PFSK-1 (cell line): ENCODE measurements around the gene IL9R.

Experiments used
- FOXP2 ChIP-seq: optimal IDR thresholded peaks from 2 replicates; pipeline ENCODE3; 2011; ENCODE audit warnings: borderline replicate concordance, control low read depth, inconsistent platforms; ENCODE audit not compliant: insufficient read depth; ENCODE audit errors: extremely low read length, extremely low read depth
- POLR2AphosphoS5 ChIP-seq: IDR thresholded peaks from 2 replicates; pipeline ENCODE4 v1.6.1; 2012; ENCODE audit warnings: low read depth, mild to moderate bottlenecking, control low read depth, low read length, moderate library complexity
- SIN3A ChIP-seq: IDR thresholded peaks from 2 replicates; pipeline ENCODE4 v1.6.1; 2012; ENCODE audit warnings: mild to moderate bottlenecking, low read length, moderate library complexity, borderline replicate concordance; ENCODE audit not compliant: insufficient read depth
- TAF1 ChIP-seq: IDR thresholded peaks from 2 replicates; pipeline ENCODE4 v1.6.1; 2012; ENCODE audit warnings: low read length, control low read depth, borderline replicate concordance; ENCODE audit not compliant: insufficient read depth
- TF ChIP-seq, protein P1 (sequence below), 2 experiments: IDR thresholded peaks; 2 replicates each; pipeline versions ENCODE4 v1.6.1 to v1.8.0; 2011 to 2012; ENCODE audit warnings: low read depth in 2 of 2, low read length in 2 of 2, control low read depth in 1 of 2, inconsistent platforms in 1 of 2, mild to moderate bottlenecking in 1 of 2, moderate library complexity in 1 of 2; ENCODE audit not compliant: insufficient read depth in 1 of 2

DNA sequence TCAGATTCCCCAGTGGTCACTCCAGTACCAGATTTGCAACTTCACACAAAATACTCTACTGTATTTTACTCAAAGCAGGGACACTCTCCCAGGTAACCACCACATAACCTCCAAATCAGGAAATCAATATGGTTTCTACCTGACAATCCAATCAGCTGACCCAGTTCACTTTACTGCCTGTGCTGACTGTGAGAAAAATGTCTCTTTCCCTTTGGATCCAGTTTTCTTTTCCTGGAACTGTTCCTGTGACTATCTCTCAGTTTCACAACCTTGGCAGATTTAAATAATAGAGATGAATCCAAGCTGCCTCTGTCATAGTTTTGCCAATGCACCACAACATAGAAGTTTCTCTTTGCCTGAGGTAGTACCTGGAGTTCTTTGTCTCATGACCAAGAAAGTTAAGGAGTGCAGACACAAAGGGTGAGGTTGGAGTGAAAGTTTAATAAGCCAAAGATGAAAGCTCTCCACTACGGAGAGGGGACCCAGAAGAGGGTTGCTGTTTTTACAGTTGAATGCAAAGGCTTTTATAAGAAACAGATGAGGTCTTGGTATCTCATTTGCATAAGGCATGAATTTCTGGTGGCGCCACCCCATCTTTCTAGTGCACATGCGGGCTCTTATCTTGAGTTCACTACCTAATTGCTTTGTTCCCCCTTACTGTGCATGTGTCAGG is 29.7 kb upstream of the IL9R start:
- TF ChIP-seq TAF1 (no peak), POLR2AphosphoS5 (no peak), SIN3A (no peak), FOXP2 (no peak)
- TF ChIP-seq, protein P1, sequence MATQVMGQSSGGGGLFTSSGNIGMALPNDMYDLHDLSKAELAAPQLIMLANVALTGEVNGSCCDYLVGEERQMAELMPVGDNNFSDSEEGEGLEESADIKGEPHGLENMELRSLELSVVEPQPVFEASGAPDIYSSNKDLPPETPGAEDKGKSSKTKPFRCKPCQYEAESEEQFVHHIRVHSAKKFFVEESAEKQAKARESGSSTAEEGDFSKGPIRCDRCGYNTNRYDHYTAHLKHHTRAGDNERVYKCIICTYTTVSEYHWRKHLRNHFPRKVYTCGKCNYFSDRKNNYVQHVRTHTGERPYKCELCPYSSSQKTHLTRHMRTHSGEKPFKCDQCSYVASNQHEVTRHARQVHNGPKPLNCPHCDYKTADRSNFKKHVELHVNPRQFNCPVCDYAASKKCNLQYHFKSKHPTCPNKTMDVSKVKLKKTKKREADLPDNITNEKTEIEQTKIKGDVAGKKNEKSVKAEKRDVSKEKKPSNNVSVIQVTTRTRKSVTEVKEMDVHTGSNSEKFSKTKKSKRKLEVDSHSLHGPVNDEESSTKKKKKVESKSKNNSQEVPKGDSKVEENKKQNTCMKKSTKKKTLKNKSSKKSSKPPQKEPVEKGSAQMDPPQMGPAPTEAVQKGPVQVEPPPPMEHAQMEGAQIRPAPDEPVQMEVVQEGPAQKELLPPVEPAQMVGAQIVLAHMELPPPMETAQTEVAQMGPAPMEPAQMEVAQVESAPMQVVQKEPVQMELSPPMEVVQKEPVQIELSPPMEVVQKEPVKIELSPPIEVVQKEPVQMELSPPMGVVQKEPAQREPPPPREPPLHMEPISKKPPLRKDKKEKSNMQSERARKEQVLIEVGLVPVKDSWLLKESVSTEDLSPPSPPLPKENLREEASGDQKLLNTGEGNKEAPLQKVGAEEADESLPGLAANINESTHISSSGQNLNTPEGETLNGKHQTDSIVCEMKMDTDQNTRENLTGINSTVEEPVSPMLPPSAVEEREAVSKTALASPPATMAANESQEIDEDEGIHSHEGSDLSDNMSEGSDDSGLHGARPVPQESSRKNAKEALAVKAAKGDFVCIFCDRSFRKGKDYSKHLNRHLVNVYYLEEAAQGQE (IDR thresholded peaks at IDR 0.05; ENCODE audit: insufficient read depth in 1 of 2, low read depth in 2 of 2, low read length in 2 of 2), result no peak
